PC-3 (cell line): Measurements from ENCODE around the gene DGKI.

Experiments
- EZH2 ChIP-seq: fragments of 300-600 bp; sonication (generic); IDR thresholded peaks from one replicate; pipeline ENCODE4 v1.6.1; 2017; ENCODE audit warnings: antibody characterized with exemption, mild to moderate bottlenecking, low read length; ENCODE audit not compliant: unreplicated experiment
- EZH2phosphoT487 ChIP-seq: fragments of 300-600 bp; sonication (generic); IDR thresholded peaks from 2 replicates; pipeline ENCODE4 v1.6.1; 2018; ENCODE audit warnings: mild to moderate bottlenecking, antibody characterized with exemption, low read length, borderline replicate concordance
- TF ChIP-seq, protein P1 (sequence below): fragments of 300-600 bp; sonication (generic); conservative IDR thresholded peaks from 2 replicates; pipeline ENCODE4 v1.5.1; 2017; ENCODE audit warnings: antibody characterized with exemption, low read depth, mild to moderate bottlenecking, low read length

DNA sequence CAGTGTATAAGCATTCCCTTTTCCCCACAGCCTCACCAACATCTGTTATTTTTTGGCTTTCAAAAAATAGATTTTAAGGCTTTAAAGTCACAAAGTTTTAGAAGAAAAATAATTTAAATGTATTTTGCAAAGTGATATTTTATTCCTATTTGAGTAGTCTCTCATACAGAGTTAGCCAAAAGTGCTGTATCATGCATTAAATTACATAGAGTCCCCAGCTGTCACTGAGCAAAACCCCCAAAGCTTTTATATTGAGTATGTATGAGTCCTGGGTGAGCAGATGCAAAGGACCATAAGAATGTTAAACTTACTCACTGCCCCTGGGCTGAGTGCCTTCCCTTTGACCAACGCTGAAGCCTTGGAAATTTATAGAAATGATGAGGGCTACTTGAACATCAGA is 432.9 kb downstream of the DGKI start:
- TF ChIP-seq, protein P1, sequence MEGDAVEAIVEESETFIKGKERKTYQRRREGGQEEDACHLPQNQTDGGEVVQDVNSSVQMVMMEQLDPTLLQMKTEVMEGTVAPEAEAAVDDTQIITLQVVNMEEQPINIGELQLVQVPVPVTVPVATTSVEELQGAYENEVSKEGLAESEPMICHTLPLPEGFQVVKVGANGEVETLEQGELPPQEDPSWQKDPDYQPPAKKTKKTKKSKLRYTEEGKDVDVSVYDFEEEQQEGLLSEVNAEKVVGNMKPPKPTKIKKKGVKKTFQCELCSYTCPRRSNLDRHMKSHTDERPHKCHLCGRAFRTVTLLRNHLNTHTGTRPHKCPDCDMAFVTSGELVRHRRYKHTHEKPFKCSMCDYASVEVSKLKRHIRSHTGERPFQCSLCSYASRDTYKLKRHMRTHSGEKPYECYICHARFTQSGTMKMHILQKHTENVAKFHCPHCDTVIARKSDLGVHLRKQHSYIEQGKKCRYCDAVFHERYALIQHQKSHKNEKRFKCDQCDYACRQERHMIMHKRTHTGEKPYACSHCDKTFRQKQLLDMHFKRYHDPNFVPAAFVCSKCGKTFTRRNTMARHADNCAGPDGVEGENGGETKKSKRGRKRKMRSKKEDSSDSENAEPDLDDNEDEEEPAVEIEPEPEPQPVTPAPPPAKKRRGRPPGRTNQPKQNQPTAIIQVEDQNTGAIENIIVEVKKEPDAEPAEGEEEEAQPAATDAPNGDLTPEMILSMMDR, result no peak
- TF ChIP-seq EZH2phosphoT487 (no peak), EZH2 (no peak)
